GM19023 (cell line): ENCODE data around the gene ECSIT.
"Not testable (repeated sequence)": the region's sequence is repeated elsewhere in the genome, so short reads cannot be mapped to it uniquely, and the experiment has no call there.

ENCODE experiments used
- ATAC-seq: cut with Tn5 transposase; IDR thresholded peaks from one replicate; pipeline ENCODE4 v1.9.1; 2021; ENCODE audit warnings: mild to moderate bottlenecking, moderate library complexity; ENCODE audit not compliant: unreplicated experiment

Gene ECSIT

GRCh38 chr19:11528551-11529341 lies at the start of gene ECSIT:
ECSIT (minus strand) TSS chr19:11529134; CDS start chr19:11519170, 9,964 bp downstream.
- ATAC-seq, result peak; percentile 97

DNA sequence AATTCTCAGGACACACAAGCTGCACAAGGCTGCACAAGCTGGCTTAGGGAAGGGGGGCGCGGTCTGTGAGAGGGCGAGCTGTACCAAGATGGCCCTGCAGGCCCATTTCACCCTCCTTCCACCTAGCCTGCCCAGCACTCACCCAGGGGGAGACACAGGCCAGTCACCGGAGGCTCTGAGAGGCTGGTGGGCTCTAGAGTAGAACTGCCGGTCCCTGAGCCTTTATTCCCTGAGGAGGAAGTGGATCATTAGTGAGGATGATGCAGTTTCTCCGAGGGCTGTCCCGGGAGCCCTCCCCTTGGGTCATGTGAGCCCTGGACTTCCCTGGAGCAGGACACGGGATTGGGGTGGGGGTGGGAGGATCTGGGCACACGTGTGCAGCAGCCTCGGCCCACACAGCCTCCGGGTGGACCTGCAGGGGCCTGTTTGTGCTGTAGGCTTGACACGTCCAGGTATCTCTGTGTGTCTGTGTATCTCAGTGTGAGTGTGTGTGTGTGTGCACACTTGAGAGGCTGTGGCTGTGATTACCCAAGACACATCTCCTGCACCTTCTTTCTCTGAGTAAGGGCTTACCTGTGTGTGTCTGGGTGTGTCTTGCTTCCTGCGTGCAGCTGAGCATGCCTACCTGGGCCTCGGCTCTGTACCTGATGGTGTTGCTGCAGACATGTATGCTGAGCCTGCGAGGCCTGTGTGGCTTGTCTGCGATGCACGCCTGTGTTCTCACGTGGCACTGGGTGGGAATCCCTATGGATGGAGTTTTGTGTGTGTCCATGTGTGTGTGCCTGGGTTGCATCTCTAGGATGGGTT lies 48.7 kb upstream of the ECSIT start, which contains the start of gene ACP5:
ACP5 (minus strand) TSS at position 195 of the 807 bp plus-strand sequence. CDS start 328 bp downstream, outside the sequence.
- no peak for ATAC-seq

DNA sequence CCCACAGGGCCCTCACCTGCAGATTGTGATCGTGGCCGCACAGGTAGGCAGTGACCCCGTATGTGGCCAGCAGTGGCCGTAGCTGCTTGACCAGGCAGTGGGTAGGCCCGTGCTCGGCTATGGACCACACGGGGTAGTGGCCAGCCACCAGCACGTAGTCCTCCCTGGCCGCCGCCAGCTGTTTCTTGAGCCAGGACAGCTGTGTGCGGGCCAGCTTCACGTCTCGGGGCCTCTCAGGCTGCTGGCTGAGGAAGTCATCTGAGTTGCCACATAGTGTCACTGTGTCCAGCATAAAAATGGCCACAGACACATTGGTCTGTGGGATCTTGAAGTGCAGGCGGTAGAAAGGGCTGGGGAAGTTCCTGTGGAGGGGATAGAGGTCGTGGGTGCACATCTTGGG lies 47.3 kb upstream of the ECSIT start:
- ATAC-seq, result no peak

DNA sequence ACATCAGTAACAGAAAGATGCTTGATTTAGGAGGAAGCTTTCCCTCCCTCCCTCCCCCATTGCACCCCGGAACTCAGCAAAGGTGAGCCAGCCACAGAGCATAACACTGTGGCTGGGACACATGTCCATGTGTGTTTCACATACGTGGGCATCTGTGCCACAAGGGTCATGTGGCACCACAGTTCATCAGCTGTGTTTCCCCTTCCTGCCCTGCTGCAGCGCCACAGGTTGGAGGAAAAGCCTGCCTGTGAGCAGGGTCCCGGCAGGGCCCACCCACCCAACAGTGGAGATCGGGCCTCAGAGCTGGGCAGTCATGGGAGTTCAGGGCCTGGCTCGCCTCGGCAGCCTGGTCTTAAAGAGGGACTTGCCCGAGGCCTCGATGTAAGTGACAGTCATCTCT lies 45.8 kb upstream of the ECSIT start:
- ATAC-seq, result no peak

GRCh38 chr19:11573763-11574162 lies 44.8 kb upstream of the ECSIT start:
- ATAC-seq, result not testable (repeated sequence)

- not testable (repeated sequence) for ATAC-seq
These were observed 44.4 kb upstream of the ECSIT start for GRCh38 chr19:11573354-11573753.

DNA sequence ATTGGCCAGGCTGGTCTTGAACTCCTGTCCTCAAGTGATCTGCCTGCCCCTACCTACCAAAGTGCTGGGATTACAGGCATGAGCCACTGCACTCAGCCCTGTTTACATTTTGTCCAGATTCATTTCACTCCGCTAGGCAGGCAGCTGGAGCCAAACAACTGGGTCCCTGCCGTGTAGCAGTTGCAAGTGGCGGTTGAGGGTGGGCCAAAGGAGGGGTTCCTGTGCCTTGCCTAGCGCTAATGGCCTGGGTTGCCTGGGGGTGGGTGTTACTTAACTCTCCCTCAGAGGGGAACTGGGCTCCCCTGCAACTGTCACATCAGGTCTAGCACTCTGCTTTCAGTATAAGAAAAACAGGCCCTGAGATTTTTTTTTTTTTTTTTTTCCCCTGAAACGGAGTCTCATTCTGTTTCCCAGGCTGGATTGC lies 41.1 kb upstream of the ECSIT start:
- ATAC-seq, result no peak

- ATAC-seq, result no peak
These were observed 37.2 kb upstream of the ECSIT start for GRCh38 chr19:11566164-11566563.

DNA sequence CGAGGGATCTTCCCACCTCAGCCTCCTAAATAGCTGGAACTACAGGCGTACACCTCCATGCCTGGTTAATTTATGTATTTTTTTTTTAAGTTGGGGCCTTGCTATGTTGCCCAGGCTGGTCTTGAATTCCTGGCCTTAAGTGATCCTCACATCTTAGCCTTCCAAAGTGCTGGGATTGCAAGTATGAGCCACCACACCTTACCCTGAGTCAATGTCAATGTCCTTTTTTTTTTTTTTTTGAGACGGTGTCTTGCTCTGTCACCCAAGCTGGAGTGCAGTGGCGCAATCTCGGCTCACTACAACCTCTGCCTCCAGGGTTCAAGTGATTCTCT lies 36.7 kb upstream of the ECSIT start:
- ATAC-seq, result not testable (repeated sequence)

DNA sequence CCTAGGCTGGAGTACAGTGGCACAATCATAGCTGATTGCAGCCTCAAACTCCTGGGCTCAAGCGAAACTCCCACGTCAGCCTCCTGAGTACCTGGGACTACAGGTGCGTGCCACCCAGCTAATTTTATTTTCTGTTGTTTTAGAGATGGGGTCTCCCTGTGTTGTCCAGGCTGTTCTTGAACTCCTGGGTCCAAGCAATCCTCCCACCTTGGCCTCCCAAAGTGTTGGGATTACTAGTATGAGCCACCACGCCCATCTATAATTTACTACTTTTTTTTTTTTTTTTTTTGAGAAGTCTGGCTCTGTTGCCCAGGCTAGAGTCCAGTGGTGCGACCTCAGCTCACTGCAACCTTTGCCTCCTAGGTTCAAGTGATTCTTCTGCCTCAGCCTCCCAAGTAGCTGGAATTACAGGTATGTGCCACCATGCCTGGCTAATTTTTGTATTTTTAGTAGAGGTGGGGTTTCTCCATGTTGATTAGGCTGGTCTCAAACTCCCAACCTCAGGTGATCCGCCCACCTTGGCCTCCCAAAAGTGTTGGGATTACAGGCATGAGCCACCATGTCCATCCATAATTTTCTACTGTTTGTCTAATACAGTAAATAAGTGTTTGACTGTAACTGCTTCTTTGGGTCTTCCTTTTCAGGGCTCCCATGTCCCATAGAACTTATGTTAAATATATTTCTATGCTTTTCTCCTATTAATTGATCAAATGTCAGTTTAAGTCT lies 35.3 kb upstream of the ECSIT start:
- not testable (repeated sequence) for ATAC-seq

DNA sequence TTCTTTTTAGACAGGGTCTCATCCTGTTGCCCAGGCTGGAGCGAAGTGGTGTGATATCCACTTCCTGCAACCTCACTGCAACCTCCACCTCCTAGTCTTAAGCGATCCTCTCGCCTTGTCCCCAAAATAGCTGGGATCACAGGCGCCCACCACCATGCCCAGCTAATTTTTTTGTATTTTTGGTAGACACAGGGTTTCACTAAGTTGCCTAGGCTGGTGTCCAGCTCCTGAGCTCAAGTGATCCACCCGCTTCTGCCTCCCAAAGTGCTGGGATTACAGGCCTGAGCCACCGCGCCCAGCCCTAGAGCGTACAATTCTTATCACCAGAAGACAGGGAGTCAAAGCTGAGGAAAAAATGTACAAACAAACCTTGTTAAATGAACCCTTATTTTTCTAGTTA lies 34.6 kb upstream of the ECSIT start:
- no peak for ATAC-seq

DNA sequence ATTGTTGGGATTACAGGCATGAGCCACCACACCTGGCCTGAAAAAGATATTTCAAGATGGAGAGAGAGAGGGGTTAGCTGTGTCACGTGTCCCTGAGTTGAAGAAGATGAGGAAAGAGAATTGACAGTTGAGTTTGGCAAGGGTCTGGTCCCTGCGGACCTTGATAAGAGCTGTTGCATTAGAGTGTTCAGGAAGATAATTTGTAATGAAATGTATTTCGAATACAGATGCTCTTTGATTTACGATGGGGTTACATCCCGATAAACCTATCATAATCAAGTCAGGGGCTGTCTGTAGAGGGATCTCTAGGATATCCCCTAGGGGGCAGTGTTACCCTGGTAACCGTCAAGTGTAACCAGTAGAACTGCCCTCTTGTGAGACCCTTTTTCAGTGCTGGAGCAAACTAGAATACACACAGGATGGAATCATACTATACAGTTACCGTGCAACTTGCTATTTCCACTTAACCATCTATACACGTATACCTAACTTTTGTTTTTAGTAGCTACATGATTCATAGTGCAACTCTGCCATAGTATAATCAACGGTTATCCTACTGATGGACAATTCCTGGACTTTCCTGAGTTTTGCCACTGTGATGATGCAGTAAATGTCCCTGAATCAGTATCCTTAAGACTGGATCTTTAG lies 31.6 kb upstream of the ECSIT start:
- ATAC-seq, result no peak

- peak; percentile 80 for ATAC-seq
These were observed 30.2 kb upstream of the ECSIT start, which contains the start of gene ELOF1 for GRCh38 chr19:11558881-11559828. ELOF1 (minus strand) TSS chr19:11559230; CDS start chr19:11554347, 4,883 bp downstream.

DNA sequence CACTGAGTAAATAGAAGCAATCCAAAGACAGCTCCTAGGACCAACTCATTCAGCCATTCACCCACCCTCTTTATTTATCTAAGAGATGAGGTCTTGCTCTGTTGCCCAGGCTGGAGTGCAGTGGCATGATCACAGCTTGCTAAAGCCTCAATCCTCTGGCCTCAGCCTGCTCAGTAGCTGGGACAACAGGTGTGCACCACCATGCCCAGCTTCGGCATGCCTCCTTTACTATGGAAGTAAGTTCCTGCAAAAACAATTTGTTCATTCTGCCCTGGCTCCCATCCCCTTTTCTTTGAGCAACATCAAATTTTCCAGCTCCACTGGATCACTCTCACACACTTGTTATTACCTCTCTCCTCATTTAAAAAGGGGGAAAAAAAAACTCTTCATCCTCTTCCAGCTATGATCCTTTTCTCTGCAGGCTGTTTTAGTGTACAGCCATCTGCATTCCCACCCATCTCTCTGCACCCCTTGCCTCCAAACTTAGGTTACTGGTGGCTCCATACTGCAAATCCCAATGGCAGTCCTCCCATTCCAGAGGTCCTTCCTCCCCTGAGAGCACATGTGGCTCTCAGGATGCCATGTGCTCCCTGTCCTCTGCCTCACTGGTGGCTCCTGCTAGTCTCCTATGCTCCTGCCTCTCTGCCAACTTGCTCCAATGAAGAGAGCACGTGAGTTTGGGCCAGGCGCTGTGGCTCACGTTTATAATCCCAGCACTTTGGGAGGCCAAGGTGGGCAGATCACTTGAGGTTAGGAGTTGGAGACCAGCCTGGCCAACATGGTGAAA lies 27.9 kb upstream of the ECSIT start:
- no peak for ATAC-seq

DNA sequence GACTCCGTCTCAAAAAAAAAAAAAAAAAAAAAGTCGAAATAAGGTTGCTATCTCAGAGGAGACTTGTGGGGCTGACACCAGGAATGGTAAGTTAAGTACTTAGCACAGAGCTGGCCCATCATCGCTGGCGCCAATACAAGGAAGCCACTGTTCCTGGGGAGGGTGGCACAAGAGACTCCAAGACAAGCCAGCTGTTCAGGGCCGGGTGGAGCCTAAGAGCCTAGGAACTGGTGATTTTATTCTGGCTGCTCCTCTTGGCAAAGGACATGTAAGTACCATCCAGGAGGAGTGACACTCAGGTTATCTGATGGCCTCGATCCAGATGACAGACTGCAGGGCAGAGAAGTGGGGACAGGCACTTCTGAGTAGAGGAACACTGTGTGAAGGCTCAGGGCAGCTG lies 26.3 kb upstream of the ECSIT start:
- ATAC-seq, result no peak

- no peak for ATAC-seq
These were observed 25.2 kb upstream of the ECSIT start for GRCh38 chr19:11554160-11554559.

- ATAC-seq, result no peak
These were observed 23.9 kb upstream of the ECSIT start for GRCh38 chr19:11552666-11553372.

- no peak for ATAC-seq
These were observed 22.8 kb upstream of the ECSIT start for GRCh38 chr19:11551603-11552235.
